NAMALWA (cell line): ENCODE results near the gene KRT6A.
"Not testable (repeated sequence)": the region's sequence is repeated elsewhere in the genome, so short reads cannot be mapped to it uniquely, and the experiment has no call there.

Experiments used
- DNase-seq: peaks from one replicate; pipeline ENCODE4 v3.0.0-alpha.2; 2015; ENCODE audit warnings: low spot score

The KRT6A gene

DNA sequence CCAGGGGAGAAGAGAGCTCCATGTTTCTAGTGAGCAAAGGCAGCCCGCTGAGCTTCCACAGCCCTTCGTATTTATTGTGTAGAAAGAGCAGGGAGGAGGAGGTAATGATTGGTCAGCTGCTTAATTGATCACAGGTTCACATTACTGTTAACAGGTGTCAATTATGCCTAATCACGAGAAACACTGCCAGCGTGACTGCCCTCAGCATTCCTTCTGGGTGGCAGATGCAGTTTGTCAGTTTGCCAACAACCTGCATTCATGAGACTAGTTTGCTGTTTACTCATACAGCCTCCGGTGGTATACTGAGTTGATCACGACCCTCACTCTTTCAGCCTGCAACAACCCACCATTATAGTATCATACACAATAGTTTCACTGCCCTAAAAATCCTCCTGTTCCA is 7.5 kb upstream of the KRT6A start:
- DNase-seq: not testable (repeated sequence)

DNA sequence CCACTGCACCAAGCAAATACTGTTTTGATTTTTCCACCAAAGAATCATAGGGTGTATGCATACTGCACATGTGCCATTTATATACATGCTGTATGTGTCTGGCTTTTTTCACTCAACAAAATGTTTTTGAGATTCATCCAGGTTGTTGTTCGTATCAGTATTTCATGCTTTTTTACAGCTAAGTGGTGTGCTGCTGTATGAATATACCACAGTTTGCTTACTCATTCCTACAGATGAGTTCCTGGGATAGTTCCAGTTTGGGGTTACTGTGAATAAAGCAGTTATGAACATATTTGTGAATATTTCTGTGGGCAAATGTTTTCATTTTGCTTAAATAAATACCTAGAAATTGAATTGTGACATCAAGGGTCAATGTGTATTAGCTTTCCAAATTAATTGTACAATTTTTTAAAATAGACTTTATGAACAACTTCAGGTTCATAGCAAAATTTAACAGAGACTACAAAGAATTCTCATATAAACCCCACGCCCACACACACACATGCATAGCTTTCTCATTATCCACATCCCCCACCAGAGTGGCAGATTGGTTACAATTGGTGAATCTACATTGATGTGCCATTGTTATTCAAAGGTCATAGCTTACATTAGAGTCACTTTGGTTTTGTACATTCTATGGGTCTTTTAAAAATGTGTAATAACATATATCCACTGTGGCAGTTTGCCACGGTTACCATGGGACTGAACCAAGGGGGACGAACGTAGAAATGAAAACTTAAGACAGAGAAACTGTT is 6.9 kb upstream of the KRT6A start:
- no peak for DNase-seq

DNA sequence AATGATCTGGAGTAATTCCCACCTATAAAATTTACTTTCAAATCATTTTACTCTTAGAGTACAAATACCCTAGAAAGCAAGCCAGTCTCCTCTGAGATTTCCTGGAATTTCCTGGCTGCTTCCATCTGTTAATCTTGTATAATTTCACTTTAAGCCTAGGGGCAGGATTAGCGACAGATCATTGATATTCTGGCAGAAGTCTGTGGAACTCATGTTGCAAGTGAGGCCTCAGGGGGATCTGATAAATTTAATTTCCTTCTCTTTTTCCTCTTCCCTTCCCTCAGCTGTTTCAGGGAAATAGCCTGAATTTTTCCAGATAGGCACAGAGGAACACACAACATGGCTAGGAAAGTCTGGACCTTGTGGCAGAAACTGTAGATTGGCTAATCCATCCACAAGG is 5.9 kb upstream of the KRT6A start:
- DNase-seq: no peak

GRCh38 chr12:52497975-52498374 is 4.9 kb upstream of the KRT6A start:
- DNase-seq: no peak

GRCh38 chr12:52496590-52497071 is 3.6 kb upstream of the KRT6A start:
- no peak for DNase-seq

- no peak for DNase-seq
Measured at GRCh38 chr12:52496054-52496453, 3.0 kb upstream of the KRT6A start.

DNA sequence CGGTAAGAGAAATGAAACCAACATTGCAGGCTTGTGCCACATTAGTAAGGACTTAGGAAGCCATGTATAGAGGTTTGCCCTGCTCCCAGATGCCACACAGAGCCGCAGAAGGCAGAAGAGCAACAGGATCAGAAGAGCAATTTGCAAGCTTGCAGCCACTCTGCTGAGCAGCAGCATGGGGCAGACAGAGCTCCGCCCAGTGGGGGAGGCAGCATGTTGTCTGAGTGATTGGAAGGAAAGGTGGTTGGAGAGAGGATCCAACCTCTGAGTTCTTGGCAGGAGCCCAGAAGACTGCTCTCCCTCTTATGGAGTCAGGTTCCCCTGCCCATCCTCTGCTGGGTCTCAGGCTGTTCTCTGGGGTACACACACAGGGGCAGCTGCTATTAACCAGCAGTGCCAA is 2.3 kb upstream of the KRT6A start:
- no peak for DNase-seq

- DNase-seq: no peak
Measured at GRCh38 chr12:52494518-52494917, 1.5 kb upstream of the KRT6A start.

- DNase-seq: no peak
Measured at GRCh38 chr12:52494100-52494499, 1.0 kb upstream of the KRT6A start.

- not testable (repeated sequence) for DNase-seq
Measured at GRCh38 chr12:52492405-52492804, 652 bp downstream of the KRT6A start.

GRCh38 chr12:52491495-52491894 is 1.6 kb downstream of the KRT6A start:
- DNase-seq: not testable (repeated sequence)

GRCh38 chr12:52488736-52489135 is 4.3 kb downstream of the KRT6A start:
- no peak for DNase-seq

DNA sequence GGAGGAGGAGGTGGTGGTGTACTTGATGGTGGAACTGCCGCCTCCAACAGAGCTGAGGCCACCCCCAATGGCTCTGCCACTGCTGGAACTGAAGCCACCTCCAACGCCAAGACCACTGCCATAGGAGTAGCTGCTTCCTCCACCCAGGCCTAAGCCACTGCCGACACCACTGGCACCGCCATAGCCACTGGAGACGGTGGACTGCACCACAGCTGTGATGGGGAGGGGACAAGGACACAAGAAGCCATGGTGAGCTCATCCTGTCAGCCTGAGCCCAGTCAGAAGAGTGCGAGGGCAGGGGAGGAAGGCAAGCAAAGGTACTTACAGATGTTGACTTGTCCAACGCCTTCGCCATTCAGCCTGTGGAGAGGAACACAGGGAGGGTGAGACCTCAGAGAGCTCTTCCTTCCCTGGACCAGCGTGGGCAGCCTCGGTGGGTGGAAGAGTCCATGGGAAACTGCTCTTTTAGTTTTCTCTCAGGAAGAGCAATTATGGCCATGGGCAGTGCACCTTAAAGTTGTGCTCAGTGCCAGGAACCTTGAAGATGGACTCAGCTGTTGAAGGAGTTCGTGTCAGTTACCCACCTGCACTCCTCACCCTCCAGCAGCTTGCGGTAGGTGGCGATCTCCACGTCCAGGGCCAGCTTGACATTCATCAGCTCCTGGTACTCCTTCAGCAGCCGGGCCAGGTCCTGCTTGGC is 5.2 kb downstream of the KRT6A start:
- not testable (repeated sequence) for DNase-seq

DNA sequence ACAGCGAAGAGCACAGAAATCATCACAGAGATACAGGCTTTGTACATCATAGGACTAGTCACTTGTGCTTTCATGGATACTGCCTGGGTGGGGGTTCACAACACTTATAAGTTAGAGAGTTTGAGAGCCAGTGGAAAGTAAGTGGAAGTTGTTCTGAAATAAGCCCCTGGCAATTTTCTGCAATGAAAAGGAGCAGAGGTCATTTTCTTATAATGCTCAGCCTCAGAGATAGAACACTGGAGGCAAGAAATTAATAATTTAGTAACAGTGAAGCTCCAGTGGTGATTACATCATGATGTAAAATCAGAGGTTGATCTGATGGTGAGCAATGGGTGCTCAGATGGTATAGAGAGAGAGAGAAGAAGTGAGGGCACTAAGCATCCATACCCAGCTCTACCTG is 5.8 kb downstream of the KRT6A start:
- no peak for DNase-seq

DNA sequence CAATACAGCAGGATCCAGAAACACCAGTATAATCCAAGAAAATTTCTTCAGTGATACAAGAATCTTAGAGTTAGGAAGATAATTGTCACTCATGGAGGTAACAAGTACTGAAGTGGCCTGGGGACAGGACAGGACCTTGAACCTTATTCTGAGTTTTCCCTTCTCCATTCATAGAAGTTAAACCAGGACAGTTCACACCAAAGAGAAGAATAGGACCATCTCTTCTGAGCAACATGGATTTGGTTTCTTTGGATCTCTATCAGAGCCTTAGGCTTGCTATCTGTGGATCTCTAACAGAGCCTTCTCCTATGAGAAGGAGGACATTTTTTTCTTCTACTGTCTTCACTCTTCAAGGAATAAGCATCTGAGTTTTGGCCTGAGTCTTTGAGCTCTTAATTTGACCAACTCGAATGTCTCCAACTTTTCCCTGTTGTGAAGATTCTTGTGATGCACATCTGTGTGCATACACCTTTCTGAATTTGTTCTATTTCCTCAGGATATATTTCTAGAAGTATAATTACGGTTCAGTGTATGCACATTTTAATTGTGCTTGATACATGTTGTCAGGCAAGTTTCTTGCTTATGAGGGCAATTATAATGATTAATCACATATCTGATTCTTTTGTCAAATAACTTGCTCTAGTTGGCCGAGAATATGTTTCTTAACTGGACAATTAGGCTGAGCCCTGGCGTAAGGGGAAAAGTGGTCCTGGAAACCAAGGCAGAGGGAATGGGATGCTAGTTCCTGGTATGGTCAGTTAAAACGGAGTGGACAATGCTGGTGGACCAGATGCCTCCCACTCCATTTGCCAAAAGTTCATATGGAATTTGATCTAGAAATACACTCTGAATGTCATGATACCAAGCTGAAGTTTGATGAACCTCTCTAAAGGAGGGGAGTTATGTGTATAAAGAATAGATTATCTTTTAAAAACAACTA is 6.6 kb downstream of the KRT6A start:
- DNase-seq: no peak

GRCh38 chr12:52480073-52480472 is 13.0 kb downstream of the KRT6A start:
- DNase-seq: no peak

GRCh38 chr12:52477651-52478050 is 15.4 kb downstream of the KRT6A start:
- DNase-seq: no peak

DNA sequence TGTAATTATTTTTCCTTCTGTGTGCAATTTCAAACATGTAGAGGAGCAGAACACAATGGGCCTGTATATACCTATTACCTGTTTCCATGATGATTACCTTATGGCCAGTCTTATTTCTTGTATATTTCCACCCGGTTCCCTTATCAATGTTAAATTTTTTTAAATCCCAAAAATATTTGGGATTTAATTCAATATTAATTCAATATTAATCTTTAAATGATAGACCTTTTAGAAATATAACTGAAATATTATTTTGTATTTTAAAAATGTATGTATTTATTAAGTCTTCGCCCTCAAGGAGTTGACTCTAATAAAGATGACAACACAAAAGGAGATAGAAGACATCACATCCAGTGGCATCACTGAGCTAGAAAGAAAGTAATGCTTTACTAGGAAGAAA is 18.8 kb downstream of the KRT6A start:
- no peak for DNase-seq

GRCh38 chr12:52473768-52474167 is 19.3 kb downstream of the KRT6A start, which contains the start of gene KRT6C:
Gene KRT6C, minus strand, starts transcription at chr12:52473805. Its CDS starts 68 bp downstream, at chr12:52473737.
- DNase-seq: no peak

DNA sequence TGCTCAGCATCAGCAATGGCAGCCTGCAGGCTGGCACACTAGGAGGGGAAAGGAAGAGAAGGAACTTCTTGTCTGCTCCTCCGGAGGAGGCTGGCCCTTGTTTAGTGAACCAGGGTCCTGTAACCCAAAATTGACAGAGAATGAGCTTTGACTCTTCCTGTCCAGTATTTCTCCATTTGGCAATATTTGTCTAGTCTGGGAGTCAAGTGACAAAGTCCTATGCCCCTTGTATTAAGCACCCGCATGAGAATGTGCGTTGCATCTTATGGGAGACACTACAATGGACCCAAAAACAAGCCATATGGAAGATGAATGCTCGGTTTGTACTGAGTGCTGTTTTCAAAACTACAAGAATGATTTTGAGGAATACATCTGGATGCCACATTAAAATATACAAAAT is 23.2 kb downstream of the KRT6A start:
- DNase-seq: no peak

DNA sequence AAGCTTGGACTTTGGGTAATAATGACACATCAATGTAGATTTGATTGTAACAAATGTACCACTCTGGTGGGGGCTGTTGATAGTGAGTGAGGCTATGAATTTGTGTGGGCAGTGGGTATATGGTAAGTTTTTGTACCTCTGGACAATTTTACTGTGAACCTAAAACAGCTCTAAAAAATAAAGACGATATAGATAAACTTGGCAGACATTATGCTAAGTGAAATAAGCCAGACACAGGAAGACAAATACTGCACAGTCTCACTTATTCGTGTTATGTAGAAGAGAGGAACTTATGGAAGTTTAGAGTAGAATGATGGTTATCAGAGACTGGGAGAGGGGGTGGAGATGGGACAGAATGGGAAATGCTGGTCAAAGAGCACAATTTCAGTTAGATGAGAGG is 28.2 kb downstream of the KRT6A start:
- DNase-seq: no peak

- no peak for DNase-seq
Measured at GRCh38 chr12:52461693-52462092, 31.4 kb downstream of the KRT6A start.
